DND-41 (cell line): ENCODE results near the gene MCTP1.

ENCODE experiments used
- EZH2 ChIP-seq: IDR thresholded peaks from 3 replicates; pipeline ENCODE4 v1.6.1; 2012; ENCODE audit warnings: borderline replicate concordance, low read depth, mild to moderate bottlenecking, moderate library complexity, low read length, inconsistent platforms; ENCODE audit not compliant: severe bottlenecking
- TF ChIP-seq, protein P1 (sequence below): IDR thresholded peaks from 2 replicates; pipeline ENCODE4 v1.5.1; 2012; ENCODE audit warnings: borderline replicate concordance, low read length, moderate library complexity, mild to moderate bottlenecking; ENCODE audit not compliant: poor library complexity, severe bottlenecking; ENCODE audit errors: extremely low read depth

DNA sequence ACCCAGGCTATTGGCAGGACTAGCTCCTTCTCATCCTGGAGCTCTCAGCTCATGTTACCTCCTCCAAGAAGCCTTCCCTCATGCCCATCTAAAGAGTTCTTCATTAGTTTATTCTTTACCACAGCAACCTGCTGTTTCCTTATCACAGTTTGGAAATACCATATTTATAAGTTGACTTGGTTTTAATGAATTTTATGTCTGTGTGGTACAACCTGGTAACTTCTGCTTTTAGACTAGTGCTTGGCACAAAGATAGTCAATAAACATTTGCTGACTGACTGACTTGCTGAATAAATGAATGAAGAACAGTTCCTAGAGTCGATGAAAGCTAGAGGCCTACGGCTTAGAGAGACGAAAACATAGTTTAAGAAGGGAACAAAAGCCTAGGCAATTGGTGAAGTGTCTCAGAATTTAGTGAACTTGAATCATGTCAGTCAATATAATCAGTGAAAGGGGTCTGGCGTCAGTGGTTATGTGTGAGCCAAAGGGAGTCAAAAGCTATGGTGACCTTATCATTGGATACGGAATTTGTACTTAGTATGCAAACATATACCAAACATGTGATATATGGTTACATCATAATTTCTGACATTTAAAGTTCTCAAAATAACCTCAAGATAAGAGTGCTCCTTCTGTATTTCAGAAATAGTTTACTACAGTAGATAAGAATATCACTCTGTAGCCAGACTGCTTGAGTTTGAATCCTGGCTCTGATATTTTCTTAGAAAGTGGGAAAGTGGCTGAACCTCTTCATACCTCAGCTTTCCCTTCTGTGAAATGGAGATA lies 239.5 kb downstream of the MCTP1 start:
- TF ChIP-seq, protein P1, sequence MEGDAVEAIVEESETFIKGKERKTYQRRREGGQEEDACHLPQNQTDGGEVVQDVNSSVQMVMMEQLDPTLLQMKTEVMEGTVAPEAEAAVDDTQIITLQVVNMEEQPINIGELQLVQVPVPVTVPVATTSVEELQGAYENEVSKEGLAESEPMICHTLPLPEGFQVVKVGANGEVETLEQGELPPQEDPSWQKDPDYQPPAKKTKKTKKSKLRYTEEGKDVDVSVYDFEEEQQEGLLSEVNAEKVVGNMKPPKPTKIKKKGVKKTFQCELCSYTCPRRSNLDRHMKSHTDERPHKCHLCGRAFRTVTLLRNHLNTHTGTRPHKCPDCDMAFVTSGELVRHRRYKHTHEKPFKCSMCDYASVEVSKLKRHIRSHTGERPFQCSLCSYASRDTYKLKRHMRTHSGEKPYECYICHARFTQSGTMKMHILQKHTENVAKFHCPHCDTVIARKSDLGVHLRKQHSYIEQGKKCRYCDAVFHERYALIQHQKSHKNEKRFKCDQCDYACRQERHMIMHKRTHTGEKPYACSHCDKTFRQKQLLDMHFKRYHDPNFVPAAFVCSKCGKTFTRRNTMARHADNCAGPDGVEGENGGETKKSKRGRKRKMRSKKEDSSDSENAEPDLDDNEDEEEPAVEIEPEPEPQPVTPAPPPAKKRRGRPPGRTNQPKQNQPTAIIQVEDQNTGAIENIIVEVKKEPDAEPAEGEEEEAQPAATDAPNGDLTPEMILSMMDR, result no peak
- TF ChIP-seq EZH2, result no peak
